K562 (cell line): Measurements from ENCODE around the gene CDC123. TPM values are rescaled to one million over a fixed set of nuclear protein-coding genes. Genes with fewer than 3 reads are reported as not detected.
A peak's percentile ranks its signal among the peaks of the same experiment; 100 is the strongest.

Experiments used
- BRD9 ChIP-seq: fragments of 450-650 bp; IDR thresholded peaks from 2 replicates; pipeline ENCODE4 v1.6.1; 2018; ENCODE audit warnings: low read depth; ENCODE audit not compliant: partially characterized antibody
- CXXC5 ChIP-seq: fragments of 250-450 bp; sonication (Bioruptor Pico); IDR thresholded peaks from 2 replicates; pipeline ENCODE4 v1.8.0; 2022; ENCODE audit warnings: inconsistent platforms, mild to moderate bottlenecking, moderate library complexity
- NR2C2 ChIP-seq, 2 experiments: fragments of 200-800 bp in 1 of 2; sonication (Bioruptor generic) in 1 of 2; sonication (generic) in 1 of 2; formaldehyde crosslinking in 1 of 2; IDR thresholded peaks; 2 replicates each; pipeline versions ENCODE4 v1.6.1 to v1.8.0; 2016 to 2022; ENCODE audit warnings: mild to moderate bottlenecking in 1 of 2, missing compliant biosample characterization in 1 of 2, missing genetic modification characterization in 1 of 2, missing genetic modification reagents in 1 of 2
- PCBP2 ChIP-seq: fragments of 200-400 bp; formaldehyde crosslinking; IDR thresholded peaks from 2 replicates; pipeline ENCODE4 v1.6.1; 2018; ENCODE audit warnings: low read length, low read depth, mild to moderate bottlenecking, moderate library complexity; ENCODE audit not compliant: poor library complexity, severe bottlenecking
- RAD21 ChIP-seq, 2 experiments: fragments of 250-450 bp in 1 of 2; fragments of 450-650 bp in 1 of 2; sonication (Bioruptor Pico) in 1 of 2; formaldehyde crosslinking in 1 of 2; IDR thresholded peaks in 1 of 2; conservative IDR thresholded peaks in 1 of 2; 2 replicates each; pipeline versions ENCODE4 v1.4.0 to v1.8.0; 2020 to 2022; ENCODE audit warnings: mild to moderate bottlenecking in 2 of 2, moderate library complexity in 1 of 2
- ZBTB40 ChIP-seq, 2 experiments: fragments of 450-650 bp in 1 of 2; sonication (generic) in 1 of 2; formaldehyde crosslinking in 1 of 2; IDR thresholded peaks; 2 replicates each; pipeline versions ENCODE4 v1.7.1 to v1.9.0; 2016 to 2022; ENCODE audit warnings: inconsistent platforms in 1 of 2, mild to moderate bottlenecking in 1 of 2, missing genetic modification reagents in 1 of 2
- ZNF518B ChIP-seq: fragments of 250-450 bp; sonication (Bioruptor Pico); IDR thresholded peaks from 2 replicates; pipeline ENCODE4 v1.5.0; 2021; ENCODE audit warnings: mild to moderate bottlenecking, moderate library complexity
- ZNF592 ChIP-seq: fragments of 450-650 bp; IDR thresholded peaks from 2 replicates; pipeline ENCODE4 v1.6.1; 2017; ENCODE audit warnings: antibody characterized with exemption, mild to moderate bottlenecking
- polyA plus RNA-seq, 8 experiments: library from polyadenylated mRNA; depleted of rRNA in 4 of 8; stranded (reverse) in 5 of 8; unstranded in 3 of 8; fragments of >200 nt; fragmentation: Nextera tagmentation in 2 of 8; fragmentation: Illumina TruSeq in 1 of 8; extraction: Ambion mirVana in 2 of 8; extraction: Trizol in 1 of 8; gene quantifications; 2 replicates each; pipeline versions ENCODE4 v1.2.1 to v1.2.3, GENCODE V29; 2011 to 2014; ENCODE audit warnings: inconsistent platforms in 1 of 8, missing spikeins in 1 of 8
- total RNA-seq, 7 experiments: library from RNA; depleted of rRNA in 6 of 7; stranded (reverse); fragments of >200 nt in 6 of 7; fragmentation: Illumina TruSeq in 2 of 7; extraction: Trizol in 2 of 7; gene quantifications; 2 replicates each; pipeline versions ENCODE4 v1.2.1 to v1.2.3, GENCODE V29; 2011 to 2021; ENCODE audit warnings: low replicate concordance in 1 of 7

Gene CDC123
- total and polyA plus RNA-seq, 9 of the 15 experiments (the other 6 are each of a cell fraction or from before 2014, with no cell fraction given), result 137 to 288 (median 175) TPM

DNA sequence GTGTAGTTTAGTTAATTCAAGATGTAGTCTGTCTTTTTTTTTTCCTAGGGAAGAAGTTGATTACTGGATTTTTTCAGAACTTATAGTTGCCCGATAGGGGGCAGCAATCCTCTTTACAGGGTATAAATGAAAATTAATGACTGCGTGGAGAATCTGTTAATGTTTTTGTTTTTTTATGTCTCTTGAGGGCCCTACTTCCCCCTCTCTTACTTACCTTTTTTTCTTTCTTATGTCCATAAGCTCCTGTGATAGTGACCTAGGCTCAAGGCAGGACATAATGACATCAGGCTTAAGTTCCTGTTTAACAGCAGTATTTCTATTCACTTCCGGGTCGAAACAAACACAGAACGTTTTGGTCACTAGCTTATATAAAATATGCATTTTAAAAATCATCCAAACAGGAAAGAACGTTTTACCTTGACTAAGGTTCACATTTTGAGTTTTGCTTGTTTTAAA, 18.8 kb downstream of the CDC123 start (continued):
- TF ChIP-seq ZBTB40 (IDR thresholded peaks at IDR 0.05) (peak; percentile 49; the same call in 1 of the 2 replicates), ZBTB40 (CRISPR knock-in tag; IDR thresholded peaks at IDR 0.05) (no peak), RAD21 (CRISPR knock-in tag; conservative IDR thresholded peaks at IDR 0.05 in 1 of 2, IDR thresholded peaks at IDR 0.05 in 1 of 2) (peak; percentile 16 to 34; a peak in 2 of 4 replicates), NR2C2 (CRISPR knock-in tag; IDR thresholded peaks at IDR 0.05) (peak; percentile 61; the same call in 1 of the 2 replicates), NR2C2 (tag; IDR thresholded peaks at IDR 0.05) (peak; percentile 74), ZNF518B (CRISPR knock-in tag) (no peak), BRD9 (no peak), ZNF592 (0 out of 2 replicates have a peak, but pooled peaks have one; percentile 26), PCBP2 (no peak), CXXC5 (CRISPR knock-in tag) (0 out of 2 replicates have a peak, but pooled peaks have one; percentile 23)
